ENCODE results near the gene KAT14.

DNA sequence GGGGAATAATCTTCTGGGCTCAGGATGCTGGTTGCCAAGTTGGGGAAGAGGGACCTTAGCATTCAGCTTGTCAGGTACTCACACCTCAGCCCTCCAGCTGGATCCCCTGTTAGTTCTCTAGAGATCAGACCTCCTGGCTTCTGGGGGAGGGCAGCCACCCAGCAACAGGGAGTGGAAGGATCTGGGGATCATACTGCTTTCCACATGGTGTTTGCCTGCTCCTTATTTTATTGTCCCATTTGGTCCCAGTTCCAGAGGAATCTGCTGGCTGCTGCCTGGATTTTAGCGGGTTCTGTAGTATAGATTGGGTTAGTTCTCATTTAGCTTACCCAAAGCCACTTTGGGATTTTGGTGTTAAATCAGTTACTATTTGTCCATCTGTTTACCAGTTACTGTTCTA is 29.3 kb downstream of the KAT14 start:
- TF ChIP-seq TEAD4 (CRISPR knock-in tag; IDR thresholded peaks at IDR 0.05) (no peak), CREB1 (CRISPR knock-in tag; IDR thresholded peaks at IDR 0.05) (no peak), NFE2L1 (CRISPR knock-in tag; IDR thresholded peaks at IDR 0.05) (no peak), FOXK1 (CRISPR knock-in tag; IDR thresholded peaks at IDR 0.05) (no peak), ZNF512 (CRISPR knock-in tag; IDR thresholded peaks at IDR 0.05; ENCODE audit: borderline replicate concordance) (no peak), CREM (CRISPR knock-in tag; IDR thresholded peaks at IDR 0.05) (no peak), CTCF (IDR thresholded peaks at IDR 0.05) (no peak), ZNF423 (CRISPR knock-in tag; IDR thresholded peaks at IDR 0.05) (no peak)
- TF ChIP-seq, protein P1, sequence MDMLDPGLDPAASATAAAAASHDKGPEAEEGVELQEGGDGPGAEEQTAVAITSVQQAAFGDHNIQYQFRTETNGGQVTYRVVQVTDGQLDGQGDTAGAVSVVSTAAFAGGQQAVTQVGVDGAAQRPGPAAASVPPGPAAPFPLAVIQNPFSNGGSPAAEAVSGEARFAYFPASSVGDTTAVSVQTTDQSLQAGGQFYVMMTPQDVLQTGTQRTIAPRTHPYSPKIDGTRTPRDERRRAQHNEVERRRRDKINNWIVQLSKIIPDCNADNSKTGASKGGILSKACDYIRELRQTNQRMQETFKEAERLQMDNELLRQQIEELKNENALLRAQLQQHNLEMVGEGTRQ (CRISPR knock-in tag; IDR thresholded peaks at IDR 0.05): no peak
